K562 (cell line): ENCODE measurements around the gene UBR4.

Source experiments
- HDGF ChIP-seq: fragments of 450-650 bp; IDR thresholded peaks from 2 replicates; pipeline ENCODE4 v1.6.1; 2016
- REST ChIP-seq, 2 experiments: fragments of 450-650 bp; formaldehyde crosslinking in 1 of 2; IDR thresholded peaks; 2 replicates each; pipeline versions ENCODE4 v1.4.0 to v1.6.1; 2014 to 2020; ENCODE audit warnings: mild to moderate bottlenecking in 2 of 2, borderline replicate concordance in 1 of 2, low read depth in 1 of 2
- ZFPM2 ChIP-seq: fragments of 250-450 bp; sonication (Bioruptor Pico); IDR thresholded peaks from 2 replicates; pipeline ENCODE4 v1.5.1; 2022; ENCODE audit warnings: mild to moderate bottlenecking
- ZNF75A ChIP-seq: fragments of 450-650 bp; formaldehyde crosslinking; IDR thresholded peaks from 2 replicates; pipeline ENCODE4 v1.4.0; 2020; ENCODE audit warnings: mild to moderate bottlenecking

GRCh38 chr1:19193004-19193403 is 17.1 kb downstream of the UBR4 start:
- no peak for TF ChIP-seq ZFPM2
- no peak for TF ChIP-seq REST (IDR thresholded peaks at IDR 0.05; ENCODE audit: borderline replicate concordance)
- TF ChIP-seq REST (CRISPR knock-in tag; IDR thresholded peaks at IDR 0.05; ENCODE audit: low read depth): no peak
- TF ChIP-seq ZNF75A (CRISPR knock-in tag): no peak
- no peak for TF ChIP-seq HDGF
